A673 (cell line): ENCODE data around the gene P2RY6.

Source experiments
- EZH2 ChIP-seq: fragments of 200-600 bp; sonication (generic); IDR thresholded peaks from 2 replicates; pipeline ENCODE4 v1.6.1; 2017; ENCODE audit warnings: borderline replicate concordance, low read depth, mild to moderate bottlenecking, mixed read lengths, antibody characterized with exemption, low read length; ENCODE audit not compliant: poor library complexity, severe bottlenecking
- TF ChIP-seq, protein P1 (sequence below): fragments of 300-800, 200-600 bp; sonication (generic); conservative IDR thresholded peaks from 2 replicates; pipeline ENCODE4 v1.5.1; 2017; ENCODE audit warnings: low read depth, mild to moderate bottlenecking, antibody characterized with exemption, low read length, moderate library complexity, mixed read lengths

DNA sequence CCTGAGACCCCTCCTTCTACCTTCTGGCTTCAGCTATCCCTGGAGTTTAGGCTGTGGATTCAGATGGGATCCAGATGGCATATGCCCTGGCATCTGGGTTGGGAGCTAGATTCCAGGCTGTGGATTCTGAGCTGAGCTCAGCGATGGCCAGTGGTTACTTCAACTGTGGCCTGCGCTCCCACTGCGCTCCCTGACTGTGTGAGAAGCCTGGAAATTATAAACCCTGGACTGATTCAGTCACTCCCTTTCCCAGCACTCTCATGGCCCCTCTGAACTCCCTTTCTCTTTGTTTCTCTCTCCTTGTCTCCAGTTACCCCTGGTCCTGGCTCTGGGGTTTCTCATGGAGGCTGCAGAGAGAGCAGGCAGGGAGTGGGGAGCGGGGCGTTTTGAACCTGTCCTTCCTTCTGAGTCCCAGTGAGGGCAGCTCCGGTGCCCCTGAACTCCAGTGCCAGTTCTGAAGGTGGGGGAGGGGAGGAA is 40.8 kb downstream of the P2RY6 start:
- TF ChIP-seq EZH2 = no peak
- TF ChIP-seq, protein P1, sequence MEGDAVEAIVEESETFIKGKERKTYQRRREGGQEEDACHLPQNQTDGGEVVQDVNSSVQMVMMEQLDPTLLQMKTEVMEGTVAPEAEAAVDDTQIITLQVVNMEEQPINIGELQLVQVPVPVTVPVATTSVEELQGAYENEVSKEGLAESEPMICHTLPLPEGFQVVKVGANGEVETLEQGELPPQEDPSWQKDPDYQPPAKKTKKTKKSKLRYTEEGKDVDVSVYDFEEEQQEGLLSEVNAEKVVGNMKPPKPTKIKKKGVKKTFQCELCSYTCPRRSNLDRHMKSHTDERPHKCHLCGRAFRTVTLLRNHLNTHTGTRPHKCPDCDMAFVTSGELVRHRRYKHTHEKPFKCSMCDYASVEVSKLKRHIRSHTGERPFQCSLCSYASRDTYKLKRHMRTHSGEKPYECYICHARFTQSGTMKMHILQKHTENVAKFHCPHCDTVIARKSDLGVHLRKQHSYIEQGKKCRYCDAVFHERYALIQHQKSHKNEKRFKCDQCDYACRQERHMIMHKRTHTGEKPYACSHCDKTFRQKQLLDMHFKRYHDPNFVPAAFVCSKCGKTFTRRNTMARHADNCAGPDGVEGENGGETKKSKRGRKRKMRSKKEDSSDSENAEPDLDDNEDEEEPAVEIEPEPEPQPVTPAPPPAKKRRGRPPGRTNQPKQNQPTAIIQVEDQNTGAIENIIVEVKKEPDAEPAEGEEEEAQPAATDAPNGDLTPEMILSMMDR = no peak
